ENCODE results near the gene ZNF512B.

ZNF512B gene

GRCh38 chr20:63953764-63954429, 15.8 kb downstream of the ZNF512B start:
- H3K27ac Mint-ChIP-seq, result peak overlapping the region; percentile 60
- no peaks in the 10 kb centered on the region for H3K9me3 Mint-ChIP-seq
- no peak for DNase-seq (ENCODE audit: low spot score)
- no peaks in the 10 kb centered on the region for H3K27me3 Mint-ChIP-seq (ENCODE audit: low read depth)
- peak overlapping the region; percentile 82 for H3K4me3 Mint-ChIP-seq
- H3K4me1 Mint-ChIP-seq (ENCODE audit: low read depth), result peaks cover 26% of the 10 kb centered on the region
- peaks cover 6% of the 10 kb centered on the region for H3K36me3 Mint-ChIP-seq (ENCODE audit: low read depth)

- Mint-ChIP-seq H3K36me3 (ENCODE audit: low read depth) (peaks cover 10% of the 10 kb centered on the region), H3K9me3 (no peaks in the 10 kb centered on the region), H3K27me3 (ENCODE audit: low read depth) (no peaks in the 10 kb centered on the region), H3K4me3 (no peak overlapping the region), H3K27ac (no peak overlapping the region), H3K4me1 (ENCODE audit: low read depth) (peaks cover 34% of the 10 kb centered on the region)
- no peak for DNase-seq (ENCODE audit: low spot score)
Measured at GRCh38 chr20:63952769-63953168, 17.0 kb downstream of the ZNF512B start.

DNA sequence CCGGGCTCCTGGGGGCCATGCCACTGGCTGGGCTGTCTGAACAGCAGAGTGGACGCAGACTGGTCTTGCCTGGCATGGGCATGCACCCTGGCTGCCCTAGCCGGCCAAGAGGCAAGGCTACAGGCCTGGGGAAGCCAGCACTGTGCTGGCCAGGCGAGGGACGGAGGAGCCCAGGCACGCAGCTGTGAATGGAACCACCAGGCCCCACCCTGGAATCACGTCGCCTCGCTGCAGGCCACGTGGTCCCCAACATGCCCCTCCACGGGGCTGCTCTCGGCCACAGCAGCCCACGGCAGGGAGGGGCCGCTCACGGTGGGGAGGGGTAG, 17.6 kb downstream of the ZNF512B start:
- no peaks in the 10 kb centered on the region for H3K27me3 Mint-ChIP-seq (ENCODE audit: low read depth)
- H3K27ac Mint-ChIP-seq, result no peak overlapping the region
- peaks cover 10% of the 10 kb centered on the region for H3K36me3 Mint-ChIP-seq (ENCODE audit: low read depth)
- peaks cover 34% of the 10 kb centered on the region for H3K4me1 Mint-ChIP-seq (ENCODE audit: low read depth)
- no peak overlapping the region for H3K4me3 Mint-ChIP-seq
- DNase-seq (ENCODE audit: low spot score), result no peak
- no peaks in the 10 kb centered on the region for H3K9me3 Mint-ChIP-seq

DNA sequence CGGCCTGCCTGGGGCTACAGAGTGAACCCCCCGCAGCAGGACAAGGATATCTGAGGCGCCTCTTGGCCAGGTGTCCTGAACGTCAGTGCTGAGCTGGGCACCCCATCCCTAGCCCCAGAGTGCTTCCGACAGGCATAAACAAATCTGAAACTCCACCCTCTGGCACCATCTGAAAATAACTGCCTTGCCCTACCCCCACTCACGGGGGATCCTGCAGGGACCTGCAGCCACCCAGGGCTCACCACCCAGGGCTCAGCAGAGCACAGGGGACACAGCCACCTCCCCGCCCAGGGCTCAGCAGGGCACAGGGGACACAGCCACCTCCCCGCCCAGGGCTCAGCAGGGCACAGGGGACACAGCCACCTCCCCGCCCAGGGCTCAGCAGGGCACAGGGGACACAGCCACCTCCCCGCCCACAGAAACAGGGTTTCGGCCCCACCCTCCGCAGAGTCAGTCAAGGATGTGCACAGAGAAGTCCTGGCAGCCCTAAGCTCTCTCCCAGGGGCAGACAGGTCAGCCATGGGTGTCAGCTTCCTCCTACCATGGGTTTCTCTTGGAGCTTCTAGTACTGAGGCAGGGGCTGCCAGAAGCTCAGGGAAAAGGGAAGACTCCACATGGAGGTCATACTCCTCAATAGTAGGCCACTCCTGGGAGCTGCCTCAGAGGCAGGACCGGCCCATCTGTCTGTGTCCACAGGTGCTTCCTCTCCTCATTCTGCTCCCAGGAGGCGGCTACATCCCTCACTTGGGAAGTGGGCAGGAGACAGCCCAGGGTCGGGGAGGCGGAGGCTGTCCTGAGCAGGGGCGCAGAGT, 18.1 kb downstream of the ZNF512B start:
- Mint-ChIP-seq H3K36me3 (ENCODE audit: low read depth) (peaks cover 10% of the 10 kb centered on the region), H3K9me3 (no peaks in the 10 kb centered on the region), H3K4me3 (no peak overlapping the region), H3K27me3 (ENCODE audit: low read depth) (no peaks in the 10 kb centered on the region), H3K4me1 (ENCODE audit: low read depth) (peaks cover 34% of the 10 kb centered on the region), H3K27ac (no peak overlapping the region)
- DNase-seq (ENCODE audit: low spot score), result no peak

GRCh38 chr20:63950701-63951397, 18.9 kb downstream of the ZNF512B start:
- Mint-ChIP-seq H3K4me1 (ENCODE audit: low read depth) (peaks cover 34% of the 10 kb centered on the region), H3K27ac (no peak overlapping the region), H3K9me3 (no peaks in the 10 kb centered on the region), H3K27me3 (ENCODE audit: low read depth) (no peaks in the 10 kb centered on the region), H3K4me3 (no peak overlapping the region), H3K36me3 (ENCODE audit: low read depth) (peaks cover 10% of the 10 kb centered on the region)
- DNase-seq (ENCODE audit: low spot score), result no peak

GRCh38 chr20:63947638-63948456, 21.9 kb downstream of the ZNF512B start:
- Mint-ChIP-seq H3K27me3 (ENCODE audit: low read depth) (no peaks in the 10 kb centered on the region), H3K27ac (peak overlapping the region; percentile 92), H3K9me3 (no peaks in the 10 kb centered on the region), H3K36me3 (ENCODE audit: low read depth) (peaks cover 14% of the 10 kb centered on the region), H3K4me3 (peak overlapping the region; percentile 84), H3K4me1 (ENCODE audit: low read depth) (peaks cover 19% of the 10 kb centered on the region)
- no peak for DNase-seq (ENCODE audit: low spot score)

DNA sequence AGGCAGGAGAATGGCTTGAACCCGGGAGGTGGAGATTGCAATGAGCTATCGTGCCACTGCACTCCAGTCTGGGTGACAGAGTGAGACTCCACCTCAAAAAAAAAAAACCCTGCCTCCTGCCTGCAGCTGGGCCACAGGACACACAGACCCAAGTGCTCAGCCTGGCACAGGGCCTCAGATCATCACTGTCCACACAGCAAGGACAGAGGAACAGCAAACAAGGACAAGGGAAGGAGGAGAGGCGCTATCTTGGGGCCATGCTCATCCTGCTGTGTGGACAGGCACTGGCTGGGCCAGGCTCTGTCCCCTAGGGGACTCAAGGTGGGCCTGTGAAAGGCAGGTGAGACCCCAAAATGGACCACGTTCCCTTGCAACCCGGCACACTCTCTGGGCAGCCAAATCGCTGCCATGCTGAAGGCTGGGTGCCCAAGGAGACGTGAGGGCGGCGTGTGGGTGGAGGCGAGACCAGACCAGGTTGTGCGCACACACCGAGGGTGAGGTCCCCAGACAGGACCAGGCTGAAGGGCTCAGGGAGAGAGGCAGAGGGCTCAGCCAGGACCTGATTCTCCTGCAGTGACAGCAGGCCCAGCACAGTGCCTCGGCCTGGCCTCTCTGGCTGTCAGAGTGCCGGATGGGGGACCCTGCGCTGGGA, 22.6 kb downstream of the ZNF512B start:
- no peaks in the 10 kb centered on the region for H3K27me3 Mint-ChIP-seq (ENCODE audit: low read depth)
- no peak for DNase-seq (ENCODE audit: low spot score)
- H3K4me3 Mint-ChIP-seq, result peak overlapping the region; percentile 33
- no peaks in the 10 kb centered on the region for H3K9me3 Mint-ChIP-seq
- peaks cover 14% of the 10 kb centered on the region for H3K36me3 Mint-ChIP-seq (ENCODE audit: low read depth)
- peak overlapping the region; percentile 85 for H3K27ac Mint-ChIP-seq
- H3K4me1 Mint-ChIP-seq (ENCODE audit: low read depth), result peaks cover 23% of the 10 kb centered on the region

DNA sequence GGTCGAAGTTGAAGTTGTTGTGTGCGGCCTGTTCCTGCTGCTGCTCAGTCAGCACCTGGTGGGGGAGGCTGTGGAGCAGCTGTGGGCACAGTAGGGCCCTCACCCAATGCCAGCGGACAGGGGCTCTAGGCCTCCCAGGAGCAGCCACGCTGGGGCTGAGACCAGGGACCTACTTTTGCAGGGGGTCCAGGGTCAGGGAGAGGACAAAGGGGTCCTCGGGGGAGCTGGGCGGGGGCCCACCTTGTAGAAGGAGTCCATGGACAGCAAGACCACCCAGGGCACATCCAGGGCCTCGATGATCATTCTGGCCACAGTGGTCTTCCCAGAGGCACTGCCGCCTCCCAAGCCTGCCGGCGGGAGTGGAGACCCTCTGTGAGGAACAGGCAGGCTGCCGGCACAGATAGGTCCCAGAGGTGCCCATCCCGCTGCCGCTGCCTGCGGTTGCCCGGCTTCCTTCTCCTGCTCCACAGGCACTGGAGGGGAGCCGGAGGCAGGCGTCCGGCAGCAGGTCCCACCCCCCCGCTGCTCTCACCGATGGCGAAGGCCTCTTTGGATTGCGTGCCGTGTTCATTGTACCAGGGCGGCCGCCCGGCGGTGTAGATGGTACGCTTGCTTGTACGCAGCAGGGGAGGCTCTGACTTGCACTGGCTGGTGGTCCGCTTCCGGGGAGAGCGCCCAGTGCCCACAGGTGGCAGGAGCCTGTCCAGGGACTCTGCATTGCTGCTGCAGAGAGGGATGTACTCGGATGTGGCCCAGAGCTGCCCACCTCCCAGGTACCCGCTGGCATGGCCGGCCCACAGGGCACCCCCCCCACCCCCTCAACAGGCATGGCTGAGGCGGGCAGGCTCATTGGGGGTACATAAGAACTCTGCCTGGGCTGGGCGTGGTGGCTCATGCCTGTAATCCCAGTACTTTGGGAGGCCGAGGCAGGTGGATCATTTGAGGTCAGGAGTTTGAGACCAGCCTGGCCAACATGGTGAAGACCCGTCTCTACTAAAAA, 23.5 kb downstream of the ZNF512B start:
- peaks cover 26% of the 10 kb centered on the region for H3K4me1 Mint-ChIP-seq (ENCODE audit: low read depth)
- peaks cover 17% of the 10 kb centered on the region for H3K36me3 Mint-ChIP-seq (ENCODE audit: low read depth)
- H3K27me3 Mint-ChIP-seq (ENCODE audit: low read depth), result no peaks in the 10 kb centered on the region
- H3K27ac Mint-ChIP-seq, result peak overlapping the region; percentile 85
- H3K9me3 Mint-ChIP-seq, result no peaks in the 10 kb centered on the region
- no peak for DNase-seq (ENCODE audit: low spot score)
- no peak overlapping the region for H3K4me3 Mint-ChIP-seq

DNA sequence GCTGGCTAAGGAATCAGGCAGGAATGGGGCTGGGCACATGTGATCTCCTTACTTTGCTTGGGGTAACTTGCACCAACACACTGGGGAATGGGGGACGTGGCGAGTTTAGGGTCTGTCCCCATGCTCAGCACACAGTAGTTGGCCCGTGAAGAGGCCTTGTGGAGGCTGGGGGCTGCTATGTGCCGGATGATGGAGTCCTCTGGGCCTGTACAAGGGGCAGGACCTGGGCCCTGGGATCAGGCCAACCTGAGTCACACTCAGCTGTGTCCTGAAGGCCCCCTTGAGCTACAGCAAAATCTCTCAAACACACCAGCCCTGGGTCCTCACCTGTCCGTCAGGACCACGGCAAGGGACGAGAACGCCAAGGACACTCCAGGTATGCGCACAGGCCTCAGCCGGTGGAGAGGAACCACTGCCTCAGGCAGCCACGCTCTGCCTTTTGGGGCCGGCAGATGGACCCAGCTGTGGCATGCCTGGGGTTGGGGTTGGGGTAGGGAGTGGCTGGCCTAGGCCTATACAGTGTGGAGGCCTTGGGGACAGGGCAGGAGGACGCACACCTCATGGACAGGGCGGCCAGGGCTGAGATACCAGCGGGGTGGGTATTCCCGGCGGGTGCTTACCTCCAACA, 24.6 kb downstream of the ZNF512B start:
- peaks cover 27% of the 10 kb centered on the region for H3K4me1 Mint-ChIP-seq (ENCODE audit: low read depth)
- no peaks in the 10 kb centered on the region for H3K27me3 Mint-ChIP-seq (ENCODE audit: low read depth)
- peaks cover 17% of the 10 kb centered on the region for H3K36me3 Mint-ChIP-seq (ENCODE audit: low read depth)
- H3K27ac Mint-ChIP-seq, result no peak overlapping the region
- no peak for DNase-seq (ENCODE audit: low spot score)
- H3K4me3 Mint-ChIP-seq, result no peak overlapping the region
- H3K9me3 Mint-ChIP-seq, result no peaks in the 10 kb centered on the region

DNA sequence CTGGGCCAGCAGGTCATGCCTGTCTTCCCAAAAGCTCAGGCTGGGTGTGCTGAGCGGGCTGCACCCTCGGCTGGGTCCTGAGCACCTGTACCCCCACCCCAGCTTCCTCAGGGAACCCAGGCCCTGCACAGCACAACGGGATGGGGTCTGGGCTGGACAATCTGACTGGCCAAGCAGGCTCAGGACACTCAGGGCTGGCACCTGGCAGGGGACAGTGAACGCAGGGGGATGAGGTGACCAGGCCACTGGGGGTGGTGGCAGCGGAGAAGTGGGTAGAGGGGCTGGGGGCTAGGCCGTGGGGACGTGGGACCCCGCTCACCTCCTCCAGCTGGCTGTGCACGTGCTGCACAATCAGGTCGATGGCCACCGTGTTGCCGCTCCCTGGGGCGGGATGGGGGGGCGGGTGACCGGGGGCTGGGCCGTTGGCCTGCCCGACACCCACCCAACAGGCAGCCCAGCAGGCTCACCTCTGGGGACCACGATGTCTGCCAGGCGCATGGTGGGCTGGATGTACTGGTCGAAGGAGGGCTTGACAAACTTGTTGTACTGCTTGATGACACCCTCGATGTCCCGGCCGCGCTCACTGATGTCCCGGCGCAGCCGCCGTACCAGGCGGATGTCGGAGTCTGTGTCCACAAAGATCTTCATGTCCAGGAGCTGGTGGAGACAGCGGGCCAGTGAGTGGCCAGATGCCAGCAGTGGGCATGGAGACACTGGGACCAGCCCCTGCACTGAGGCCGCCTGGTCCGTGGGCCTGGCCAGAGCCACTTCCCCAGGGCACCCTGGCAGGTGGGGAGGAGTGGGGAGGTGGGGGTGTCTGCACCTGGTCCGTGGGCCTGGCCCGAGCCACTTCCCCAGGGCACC, 25.4 kb downstream of the ZNF512B start:
- no peaks in the 10 kb centered on the region for H3K27me3 Mint-ChIP-seq (ENCODE audit: low read depth)
- H3K4me3 Mint-ChIP-seq, result no peak overlapping the region
- H3K9me3 Mint-ChIP-seq, result no peaks in the 10 kb centered on the region
- no peak for DNase-seq (ENCODE audit: low spot score)
- H3K27ac Mint-ChIP-seq, result no peak overlapping the region
- H3K4me1 Mint-ChIP-seq (ENCODE audit: low read depth), result peaks cover 27% of the 10 kb centered on the region
- peaks cover 17% of the 10 kb centered on the region for H3K36me3 Mint-ChIP-seq (ENCODE audit: low read depth)

- H3K27ac Mint-ChIP-seq, result no peak overlapping the region
- no peak overlapping the region for H3K4me3 Mint-ChIP-seq
- H3K9me3 Mint-ChIP-seq, result no peaks in the 10 kb centered on the region
- no peak for DNase-seq (ENCODE audit: low spot score)
- H3K36me3 Mint-ChIP-seq (ENCODE audit: low read depth), result peaks cover 16% of the 10 kb centered on the region
- no peaks in the 10 kb centered on the region for H3K27me3 Mint-ChIP-seq (ENCODE audit: low read depth)
- H3K4me1 Mint-ChIP-seq (ENCODE audit: low read depth), result peaks cover 22% of the 10 kb centered on the region
Measured at GRCh38 chr20:63943808-63944077, 26.0 kb downstream of the ZNF512B start.

Measured in T-helper 2 cell treated with Interferon-gamma antibody and Interleukin-4, amounts not matched to agents 5 μg/mL and 100 μg/mL, for 36 hours (primary cell).